Hematopoietic multipotent progenitor cell (in vitro differentiated cells): ENCODE data around the gene CD164L2. TPM values are rescaled to one million over a fixed set of nuclear protein-coding genes. Genes with fewer than 3 reads are reported as not detected.
A peak's percentile ranks its signal among the peaks of the same experiment; 100 is the strongest.

ENCODE experiments used
- DNase-seq, 3 donors: peaks; one replicate each; pipeline ENCODE4 v3.0.0-alpha.2; 2011 to 2015; ENCODE audit warnings: low read depth in 2 of 3, low spot score in 2 of 3
- total RNA-seq: library from RNA; depleted of rRNA; stranded (reverse); fragments of >200 nt; gene quantifications from one replicate; pipeline ENCODE4 v1.2.3, GENCODE V29; 2012

CD164L2 gene
- total RNA-seq, 1 donor = under 0.01 TPM

GRCh38 chr1:27365372-27366112 lies 17.6 kb downstream of the CD164L2 start:
- DNase-seq = peak in 2 of 3 donors; percentile 79 to 82

GRCh38 chr1:27364696-27365371 lies 18.3 kb downstream of the CD164L2 start:
- no peak for DNase-seq

GRCh38 chr1:27363766-27364695 lies 19.1 kb downstream of the CD164L2 start:
- DNase-seq = no peak

GRCh38 chr1:27361553-27361952 lies 21.6 kb downstream of the CD164L2 start:
- DNase-seq = no peak

- no peak for DNase-seq
These were observed 22.1 kb downstream of the CD164L2 start for GRCh38 chr1:27361044-27361402.

- peak in 2 of 3 donors; percentile 26 to 48 for DNase-seq
These were observed 22.7 kb downstream of the CD164L2 start for GRCh38 chr1:27360159-27361043.

- no peak for DNase-seq
These were observed 23.3 kb downstream of the CD164L2 start for GRCh38 chr1:27359822-27360158.

- no peak for DNase-seq
These were observed 24.2 kb downstream of the CD164L2 start for GRCh38 chr1:27358928-27359313.

- DNase-seq = no peak
These were observed 24.9 kb downstream of the CD164L2 start for GRCh38 chr1:27358038-27358927.

- peak; percentile 77 to 86 (median 81) for DNase-seq
These were observed 25.7 kb downstream of the CD164L2 start for GRCh38 chr1:27357281-27358037.

- peak in 1 of 3 donors; percentile 24 for DNase-seq
These were observed 26.4 kb downstream of the CD164L2 start for GRCh38 chr1:27356619-27357280.

- DNase-seq = no peak
These were observed 26.9 kb downstream of the CD164L2 start for GRCh38 chr1:27356277-27356618.

- no peak for DNase-seq
These were observed 27.4 kb downstream of the CD164L2 start for GRCh38 chr1:27355683-27356082.

- DNase-seq = no peak
These were observed 29.5 kb downstream of the CD164L2 start for GRCh38 chr1:27353629-27354028.

- DNase-seq = no peak
These were observed 30.0 kb downstream of the CD164L2 start for GRCh38 chr1:27353166-27353565.

- DNase-seq = no peak
These were observed 31.5 kb downstream of the CD164L2 start for GRCh38 chr1:27351541-27352107.

GRCh38 chr1:27350663-27351540 lies 32.2 kb downstream of the CD164L2 start:
- no peak for DNase-seq
